ENCODE data around the gene LCP1.

LCP1 gene

GRCh38 chr13:46183018-46183946 is 1.3 kb upstream of the LCP1 start:
- DNase-seq (ENCODE audit: insufficient read length, low spot score) (no peak), FAIRE-seq (no peak)

- DNase-seq (ENCODE audit: insufficient read length, low spot score): no peak
- no peak for FAIRE-seq
These were observed 507 bp upstream of the LCP1 start for GRCh38 chr13:46182491-46182877.

- no peak for DNase-seq (ENCODE audit: insufficient read length, low spot score)
- no peak for FAIRE-seq
These were observed 569 bp downstream of the LCP1 start for GRCh38 chr13:46181377-46181839.

- FAIRE-seq (no peak), DNase-seq (ENCODE audit: insufficient read length, low spot score) (no peak)
These were observed 1.8 kb downstream of the LCP1 start for GRCh38 chr13:46179969-46180763.

- no peak for FAIRE-seq
- DNase-seq (ENCODE audit: insufficient read length, low spot score): no peak
These were observed 2.5 kb downstream of the LCP1 start for GRCh38 chr13:46179491-46179908.

- FAIRE-seq: no peak
- no peak for DNase-seq (ENCODE audit: insufficient read length, low spot score)
These were observed 3.2 kb downstream of the LCP1 start for GRCh38 chr13:46178821-46179220.

GRCh38 chr13:46178143-46178542 is 3.8 kb downstream of the LCP1 start:
- no peak for FAIRE-seq
- DNase-seq (ENCODE audit: insufficient read length, low spot score): no peak

GRCh38 chr13:46176756-46177155 is 5.2 kb downstream of the LCP1 start:
- DNase-seq (ENCODE audit: insufficient read length, low spot score): no peak
- no peak for FAIRE-seq

- FAIRE-seq: no peak
- DNase-seq (ENCODE audit: insufficient read length, low spot score): no peak
These were observed 8.3 kb downstream of the LCP1 start for GRCh38 chr13:46173656-46174055.

- DNase-seq (ENCODE audit: insufficient read length, low spot score): no peak
- no peak for FAIRE-seq
These were observed 9.4 kb downstream of the LCP1 start for GRCh38 chr13:46172531-46172991.

GRCh38 chr13:46171739-46172138 is 10.2 kb downstream of the LCP1 start:
- DNase-seq (ENCODE audit: insufficient read length, low spot score) (no peak), FAIRE-seq (no peak)

- DNase-seq (ENCODE audit: insufficient read length, low spot score) (no peak), FAIRE-seq (no peak)
These were observed 10.8 kb downstream of the LCP1 start for GRCh38 chr13:46171217-46171616.

- FAIRE-seq (no peak), DNase-seq (ENCODE audit: insufficient read length, low spot score) (no peak)
These were observed 11.3 kb downstream of the LCP1 start for GRCh38 chr13:46170687-46171086.

- FAIRE-seq (no peak), DNase-seq (ENCODE audit: insufficient read length, low spot score) (no peak)
These were observed 11.7 kb downstream of the LCP1 start for GRCh38 chr13:46170268-46170667.

- DNase-seq (ENCODE audit: insufficient read length, low spot score) (no peak), FAIRE-seq (no peak)
These were observed 12.2 kb downstream of the LCP1 start for GRCh38 chr13:46169758-46170157.

GRCh38 chr13:46168783-46169182 is 13.2 kb downstream of the LCP1 start:
- DNase-seq (ENCODE audit: insufficient read length, low spot score) (no peak), FAIRE-seq (no peak)

GRCh38 chr13:46168341-46168740 is 13.6 kb downstream of the LCP1 start:
- no peak for FAIRE-seq

GRCh38 chr13:46166947-46167610 is 14.9 kb downstream of the LCP1 start:
- FAIRE-seq (no peak), DNase-seq (ENCODE audit: insufficient read length, low spot score) (no peak)

More at GRCh38 chr13:46168341-46168740, 13.6 kb downstream of the LCP1 start:
- DNase-seq (ENCODE audit: insufficient read length, low spot score): no peak

- FAIRE-seq (no peak), DNase-seq (ENCODE audit: insufficient read length, low spot score) (no peak)
These were observed 15.8 kb downstream of the LCP1 start for GRCh38 chr13:46166224-46166584.

GRCh38 chr13:46165485-46166223 is 16.3 kb downstream of the LCP1 start:
- DNase-seq (ENCODE audit: insufficient read length, low spot score) (no peak), FAIRE-seq (no peak)

Data from HTR-8/SVneo (cell line).